Hepatocyte (in vitro differentiated cells): ENCODE results near the gene ADRA1B. TPM values are rescaled to one million over a fixed set of nuclear protein-coding genes. Genes with fewer than 3 reads are reported as not detected.

Experiments used
- DNase-seq: peaks from one replicate; pipeline ENCODE4 v3.0.0-alpha.2; 2016; ENCODE audit warnings: low spot score
- H2AFZ ChIP-seq: fragments of 200-600 bp; sonication (generic); 2 replicates; pipeline ENCODE4 v1.6.0; 2016; ENCODE audit warnings: antibody characterized with exemption, mild to moderate bottlenecking
- H3K27ac ChIP-seq: fragments of 200-600 bp; sonication (generic); 2 replicates; pipeline ENCODE4 v1.5.1; 2016; ENCODE audit warnings: mild to moderate bottlenecking
- H3K27me3 ChIP-seq: fragments of 200-600 bp; sonication (generic); 2 replicates; pipeline ENCODE4 v1.6.1; 2016
- H3K36me3 ChIP-seq: fragments of 200-600 bp; sonication (generic); replicated peaks from 2 replicates; pipeline ENCODE4 v1.5.1; 2016; ENCODE audit warnings: low read depth; ENCODE audit not compliant: insufficient read depth
- H3K4me1 ChIP-seq: fragments of 200-600 bp; sonication (generic); 2 replicates; pipeline ENCODE4 v1.5.1; 2016; ENCODE audit warnings: mild to moderate bottlenecking, moderate library complexity; ENCODE audit not compliant: insufficient read depth
- H3K4me2 ChIP-seq: fragments of 200-600 bp; sonication (generic); 2 replicates; pipeline ENCODE4 v1.6.0; 2016
- H3K4me3 ChIP-seq: fragments of 200-600 bp; sonication (generic); 2 replicates; pipeline ENCODE4 v1.5.1; 2016; ENCODE audit warnings: mild to moderate bottlenecking
- H3K79me2 ChIP-seq: fragments of 200-600 bp; sonication (generic); 2 replicates; pipeline ENCODE4 v1.6.0; 2017; ENCODE audit warnings: mild to moderate bottlenecking
- H3K9me2 ChIP-seq: fragments of 200-600 bp; sonication (generic); replicated peaks from 2 replicates; pipeline ENCODE4 v1.6.0; 2017; ENCODE audit warnings: mild to moderate bottlenecking; ENCODE audit not compliant: insufficient read depth
- H3K9me3 ChIP-seq: fragments of 200-600 bp; sonication (generic); 2 replicates; pipeline ENCODE4 v1.5.1; 2016; ENCODE audit warnings: low read depth, mild to moderate bottlenecking
- H4K20me1 ChIP-seq: fragments of 200-600 bp; sonication (generic); 2 replicates; pipeline ENCODE4 v1.6.0; 2016; ENCODE audit warnings: mild to moderate bottlenecking; ENCODE audit not compliant: insufficient read depth, poor library complexity, severe bottlenecking
- EZH2 ChIP-seq: fragments of 200-600 bp; sonication (generic); IDR thresholded peaks from 2 replicates; pipeline ENCODE4 v1.6.1; 2016; ENCODE audit warnings: antibody characterized with exemption, mild to moderate bottlenecking, borderline replicate concordance
- EZH2phosphoT487 ChIP-seq: fragments of 200-600 bp; sonication (generic); IDR thresholded peaks from one replicate; pipeline ENCODE4 v1.6.1; 2018; ENCODE audit warnings: antibody characterized with exemption, mild to moderate bottlenecking, low read depth, moderate library complexity; ENCODE audit not compliant: unreplicated experiment, severe bottlenecking
- WGBS: methylation state at CpG from one replicate; pipeline ENCODE4 v1.1.6; 2016; ENCODE audit warnings: low lambda C conversion rate; ENCODE audit errors: missing lambda C conversion rate; 5-methylcytosine and 5-hydroxymethylcytosine counted together
- polyA plus RNA-seq: library from polyadenylated mRNA; unstranded; fragments of >200 nt; fragmentation: Nextera tagmentation; extraction: Ambion mirVana; gene quantifications from 2 replicates; pipeline ENCODE4 v1.2.1, GENCODE V29; 2016
- total RNA-seq: library from RNA; depleted of rRNA; stranded (reverse); fragments of >200 nt; gene quantifications from 2 replicates; pipeline ENCODE4 v1.2.3, GENCODE V29; 2014
- TF ChIP-seq, protein P1 (sequence below): fragments of 200-600 bp; sonication (generic); IDR thresholded peaks from 2 replicates; pipeline ENCODE4 v1.5.1; 2016; ENCODE audit warnings: antibody characterized with exemption, mild to moderate bottlenecking; ENCODE audit not compliant: poor library complexity

Gene ADRA1B
- total and polyA plus RNA-seq, 2 experiments from 2014 or later = 2.6 to 3.5 TPM

GRCh38 chr5:159933531-159934485 is 17.5 kb downstream of the ADRA1B start:
- Histone ChIP-seq H3K4me1 (no peaks in the 10 kb centered on the region), H3K4me3 (no peak overlapping the region), H3K79me2 (no peaks in the 10 kb centered on the region), H3K9me3 (no peaks in the 10 kb centered on the region), H3K27ac (no peak overlapping the region), H3K9me2 (no peaks in the 10 kb centered on the region), H4K20me1 (no peaks in the 10 kb centered on the region), H3K4me2 (no peak overlapping the region), H3K27me3 (no peaks in the 10 kb centered on the region), H2AFZ (no peak overlapping the region), H3K36me3 (no peaks in the 10 kb centered on the region)
- DNase-seq = no peak
- TF ChIP-seq, protein P1, sequence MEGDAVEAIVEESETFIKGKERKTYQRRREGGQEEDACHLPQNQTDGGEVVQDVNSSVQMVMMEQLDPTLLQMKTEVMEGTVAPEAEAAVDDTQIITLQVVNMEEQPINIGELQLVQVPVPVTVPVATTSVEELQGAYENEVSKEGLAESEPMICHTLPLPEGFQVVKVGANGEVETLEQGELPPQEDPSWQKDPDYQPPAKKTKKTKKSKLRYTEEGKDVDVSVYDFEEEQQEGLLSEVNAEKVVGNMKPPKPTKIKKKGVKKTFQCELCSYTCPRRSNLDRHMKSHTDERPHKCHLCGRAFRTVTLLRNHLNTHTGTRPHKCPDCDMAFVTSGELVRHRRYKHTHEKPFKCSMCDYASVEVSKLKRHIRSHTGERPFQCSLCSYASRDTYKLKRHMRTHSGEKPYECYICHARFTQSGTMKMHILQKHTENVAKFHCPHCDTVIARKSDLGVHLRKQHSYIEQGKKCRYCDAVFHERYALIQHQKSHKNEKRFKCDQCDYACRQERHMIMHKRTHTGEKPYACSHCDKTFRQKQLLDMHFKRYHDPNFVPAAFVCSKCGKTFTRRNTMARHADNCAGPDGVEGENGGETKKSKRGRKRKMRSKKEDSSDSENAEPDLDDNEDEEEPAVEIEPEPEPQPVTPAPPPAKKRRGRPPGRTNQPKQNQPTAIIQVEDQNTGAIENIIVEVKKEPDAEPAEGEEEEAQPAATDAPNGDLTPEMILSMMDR = no peak
- TF ChIP-seq EZH2 (no peak), EZH2phosphoT487 (no peak)
- 63% methylated on average over 10 of the region's 10 CpGs for WGBS

GRCh38 chr5:159935946-159936345 is 19.7 kb downstream of the ADRA1B start:
- Histone ChIP-seq H3K9me2 (no peaks in the 10 kb centered on the region), H3K27ac (no peak overlapping the region), H3K79me2 (no peaks in the 10 kb centered on the region), H3K27me3 (no peaks in the 10 kb centered on the region), H2AFZ (no peak overlapping the region), H3K9me3 (no peaks in the 10 kb centered on the region), H3K4me2 (no peak overlapping the region), H3K36me3 (no peaks in the 10 kb centered on the region), H3K4me3 (no peak overlapping the region), H4K20me1 (no peaks in the 10 kb centered on the region), H3K4me1 (no peaks in the 10 kb centered on the region)
- 54% methylated on average over 1 of the region's 1 CpG for WGBS
- TF ChIP-seq, protein P1 = no peak
- TF ChIP-seq EZH2 (no peak), EZH2phosphoT487 (no peak)
- no peak for DNase-seq

GRCh38 chr5:159936686-159937329 is 20.5 kb downstream of the ADRA1B start:
- 82% methylated on average over 6 of the region's 6 CpGs for WGBS
- H3K9me3 ChIP-seq = no peaks in the 10 kb centered on the region
- no peaks in the 10 kb centered on the region for H3K79me2 ChIP-seq
- H3K4me1 ChIP-seq = no peaks in the 10 kb centered on the region
- no peaks in the 10 kb centered on the region for H3K27me3 ChIP-seq
- no peaks in the 10 kb centered on the region for H3K9me2 ChIP-seq
- H3K36me3 ChIP-seq = no peaks in the 10 kb centered on the region
- H3K4me3 ChIP-seq = no peak overlapping the region
- TF ChIP-seq, protein P1 = no peak
- no peak for TF ChIP-seq EZH2
- H3K27ac ChIP-seq = no peak overlapping the region
- H3K4me2 ChIP-seq = no peak overlapping the region
- peak; percentile 30 for DNase-seq
- no peaks in the 10 kb centered on the region for H4K20me1 ChIP-seq
- no peak overlapping the region for H2AFZ ChIP-seq
